Endothelial cell of umbilical vein (primary cell): Measurements from ENCODE around the gene ADD2.

Source experiments
- EZH2 ChIP-seq: IDR thresholded peaks from 2 replicates; pipeline ENCODE4 v1.6.1; 2012; ENCODE audit warnings: borderline replicate concordance, low read depth, mild to moderate bottlenecking, moderate library complexity, low read length, inconsistent platforms; ENCODE audit not compliant: severe bottlenecking
- FOS ChIP-seq: IDR thresholded peaks from 2 replicates; pipeline ENCODE4 v1.6.1; 2011; ENCODE audit warnings: mild to moderate bottlenecking, low read length, moderate library complexity, borderline replicate concordance; ENCODE audit not compliant: insufficient read depth
- JUN ChIP-seq: IDR thresholded peaks from 2 replicates; pipeline ENCODE4 v1.6.1; 2011; ENCODE audit warnings: borderline replicate concordance, low read depth; ENCODE audit not compliant: insufficient read length, insufficient read depth
- MYC ChIP-seq: IDR thresholded peaks from one replicate; pipeline ENCODE4 v1.6.1; 2011; ENCODE audit warnings: mild to moderate bottlenecking, low read depth, low read length
- POLR2A ChIP-seq: IDR thresholded peaks from 2 replicates; pipeline ENCODE4 v1.6.1; 2012; ENCODE audit warnings: low read depth, mild to moderate bottlenecking, control low read depth, low read length
- POLR2AphosphoS5 ChIP-seq: IDR thresholded peaks from 2 replicates; pipeline ENCODE4 v1.6.1; 2012; ENCODE audit warnings: low read depth, mild to moderate bottlenecking, control low read depth, low read length, moderate library complexity; ENCODE audit not compliant: insufficient read depth
- TF ChIP-seq, protein P1 (sequence below), 2 donors: IDR thresholded peaks; 1 replicate in 1 of 2; 2 replicates in 1 of 2; pipeline ENCODE4 v1.5.1; 2011; ENCODE audit warnings: low read length in 2 of 2, mild to moderate bottlenecking in 2 of 2, moderate library complexity in 2 of 2, control low read depth in 1 of 2, inconsistent platforms in 1 of 2, low read depth in 1 of 2; ENCODE audit not compliant: insufficient read depth in 1 of 2; ENCODE audit errors: extremely low read depth in 1 of 2
- TF ChIP-seq, protein P2 (sequence below): IDR thresholded peaks from 2 replicates; pipeline ENCODE4 v1.6.1; 2011; ENCODE audit not compliant: insufficient read depth, insufficient read length

DNA sequence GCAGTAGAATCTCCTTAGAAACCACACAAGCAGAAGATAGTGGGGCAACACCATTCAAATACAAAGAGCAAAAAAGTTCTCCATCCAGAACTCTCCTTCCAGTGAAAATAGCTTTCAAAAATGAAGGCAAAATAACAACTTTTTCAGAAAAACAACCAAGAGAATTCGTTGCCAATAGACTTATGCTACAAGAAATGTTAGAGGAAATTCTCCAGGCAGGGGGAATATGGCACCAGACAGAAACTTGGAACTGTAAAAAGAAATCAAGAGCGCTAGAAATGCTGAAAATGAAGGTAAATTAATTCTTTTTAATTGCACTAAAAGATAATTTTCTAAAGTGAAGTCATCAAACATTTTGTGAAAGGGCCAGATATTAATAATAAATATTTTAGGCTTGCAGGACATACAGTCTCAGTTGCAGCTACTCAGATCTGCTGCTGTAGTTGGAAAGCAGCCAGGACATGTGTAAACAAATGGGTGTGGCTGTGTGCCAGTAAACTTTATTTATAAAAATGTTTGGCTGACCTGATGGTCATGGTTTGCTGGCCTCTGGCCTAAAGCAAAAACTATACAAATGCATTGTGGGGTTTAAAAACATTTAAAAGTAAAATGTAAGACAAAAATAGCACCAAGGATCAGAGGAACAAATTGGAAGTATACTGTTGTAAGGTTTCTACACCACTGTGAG lies 140.6 kb downstream of the ADD2 start:
- TF ChIP-seq, protein P1, sequence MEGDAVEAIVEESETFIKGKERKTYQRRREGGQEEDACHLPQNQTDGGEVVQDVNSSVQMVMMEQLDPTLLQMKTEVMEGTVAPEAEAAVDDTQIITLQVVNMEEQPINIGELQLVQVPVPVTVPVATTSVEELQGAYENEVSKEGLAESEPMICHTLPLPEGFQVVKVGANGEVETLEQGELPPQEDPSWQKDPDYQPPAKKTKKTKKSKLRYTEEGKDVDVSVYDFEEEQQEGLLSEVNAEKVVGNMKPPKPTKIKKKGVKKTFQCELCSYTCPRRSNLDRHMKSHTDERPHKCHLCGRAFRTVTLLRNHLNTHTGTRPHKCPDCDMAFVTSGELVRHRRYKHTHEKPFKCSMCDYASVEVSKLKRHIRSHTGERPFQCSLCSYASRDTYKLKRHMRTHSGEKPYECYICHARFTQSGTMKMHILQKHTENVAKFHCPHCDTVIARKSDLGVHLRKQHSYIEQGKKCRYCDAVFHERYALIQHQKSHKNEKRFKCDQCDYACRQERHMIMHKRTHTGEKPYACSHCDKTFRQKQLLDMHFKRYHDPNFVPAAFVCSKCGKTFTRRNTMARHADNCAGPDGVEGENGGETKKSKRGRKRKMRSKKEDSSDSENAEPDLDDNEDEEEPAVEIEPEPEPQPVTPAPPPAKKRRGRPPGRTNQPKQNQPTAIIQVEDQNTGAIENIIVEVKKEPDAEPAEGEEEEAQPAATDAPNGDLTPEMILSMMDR (IDR thresholded peaks at IDR 0.05; ENCODE audit: extremely low read depth in 1 of 2, insufficient read depth in 1 of 2, low read depth in 1 of 2, low read length in 2 of 2), result no peak
- TF ChIP-seq, protein P2, sequence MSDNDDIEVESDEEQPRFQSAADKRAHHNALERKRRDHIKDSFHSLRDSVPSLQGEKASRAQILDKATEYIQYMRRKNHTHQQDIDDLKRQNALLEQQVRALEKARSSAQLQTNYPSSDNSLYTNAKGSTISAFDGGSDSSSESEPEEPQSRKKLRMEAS, result no peak
- no peak for TF ChIP-seq EZH2
- TF ChIP-seq POLR2AphosphoS5, result no peak
- TF ChIP-seq POLR2A, result no peak
- no peak for TF ChIP-seq JUN
- no peak for TF ChIP-seq FOS
- TF ChIP-seq MYC, result no peak
